Endometrial microvascular endothelial cells (primary cell): ENCODE measurements around the gene SGCA. TPM values are rescaled to one million over a fixed set of nuclear protein-coding genes. Genes with fewer than 3 reads are reported as not detected.

Experiments used
- total RNA-seq: library from RNA; depleted of rRNA; stranded (reverse); fragments of >200 nt; gene quantifications from one replicate; pipeline ENCODE4 v1.2.3, GENCODE V29; 2015; ENCODE audit errors: inconsistent ontology term

SGCA gene
- total RNA-seq, 1 donor from 2014 or later: not detected

Other genes starting within 250 kb of the SGCA start
- gene DLX4, start 196.8 kb upstream of the SGCA start, total RNA-seq: not detected
- not detected for gene DLX3, start 170.8 kb upstream of the SGCA start, total RNA-seq
- gene ITGA3, start 109.9 kb upstream of the SGCA start, total RNA-seq: 255 TPM
- gene PDK2, start 70.7 kb upstream of the SGCA start, total RNA-seq: 12.2 TPM
- gene SAMD14, start 35.8 kb upstream of the SGCA start, total RNA-seq: 1.5 TPM
- gene PPP1R9B, start 15.3 kb upstream of the SGCA start, total RNA-seq: 28.3 TPM
- 95.4 TPM for gene COL1A1, start 35.6 kb downstream of the SGCA start, total RNA-seq
- gene TMEM92, start 108.5 kb downstream of the SGCA start, total RNA-seq: not detected
- gene XYLT2, start 180.1 kb downstream of the SGCA start, total RNA-seq: 51.2 TPM
- 132 TPM for gene MRPL27, start 207.2 kb downstream of the SGCA start, total RNA-seq
- gene EME1, start 207.2 kb downstream of the SGCA start, total RNA-seq: 3.1 TPM
- gene LRRC59, start 231.5 kb downstream of the SGCA start, total RNA-seq: 276 TPM